Bronchial epithelial cell (primary cell): ENCODE data around the gene SERPINA12. TPM values are rescaled to one million over a fixed set of nuclear protein-coding genes. Genes with fewer than 3 reads are reported as not detected.
A peak's percentile ranks its signal among the peaks of the same experiment; 100 is the strongest.

Source experiments
- DNase-seq: peaks from one replicate; pipeline ENCODE4 v3.0.0-alpha.2; 2010; ENCODE audit warnings: low read depth
- FAIRE-seq: peaks from 2 replicates; lab custom pipeline; 2011; peaks lifted over from hg19 to GRCh38; lab: Jason Lieb, UNC
- H3K27me3 ChIP-seq: 2 replicates; pipeline ENCODE4 v1.5.1; 2011; ENCODE audit warnings: low read length; ENCODE audit not compliant: control insufficient read depth, insufficient read depth
- H3K36me3 ChIP-seq: 2 replicates; pipeline ENCODE4 v1.5.1; 2011; ENCODE audit warnings: low read length; ENCODE audit not compliant: control insufficient read depth, insufficient read depth
- H3K4me3 ChIP-seq: 2 replicates; pipeline ENCODE4 v1.5.1; 2011; ENCODE audit warnings: mild to moderate bottlenecking, low read depth, low read length, control low read depth
- total RNA-seq: library from RNA; depleted of rRNA; stranded (reverse); fragments of >200 nt; gene quantifications from 2 replicates; pipeline ENCODE4 v1.2.1, GENCODE V29; 2014
- TF ChIP-seq, protein P1 (sequence below): IDR thresholded peaks from 2 replicates; pipeline ENCODE4 v1.5.1; 2011; ENCODE audit warnings: mild to moderate bottlenecking, moderate library complexity, low read length, control low read depth, inconsistent platforms; ENCODE audit not compliant: insufficient read depth, severe bottlenecking

Gene SERPINA12
- total RNA-seq, 1 donor from 2014 or later = not detected

DNA sequence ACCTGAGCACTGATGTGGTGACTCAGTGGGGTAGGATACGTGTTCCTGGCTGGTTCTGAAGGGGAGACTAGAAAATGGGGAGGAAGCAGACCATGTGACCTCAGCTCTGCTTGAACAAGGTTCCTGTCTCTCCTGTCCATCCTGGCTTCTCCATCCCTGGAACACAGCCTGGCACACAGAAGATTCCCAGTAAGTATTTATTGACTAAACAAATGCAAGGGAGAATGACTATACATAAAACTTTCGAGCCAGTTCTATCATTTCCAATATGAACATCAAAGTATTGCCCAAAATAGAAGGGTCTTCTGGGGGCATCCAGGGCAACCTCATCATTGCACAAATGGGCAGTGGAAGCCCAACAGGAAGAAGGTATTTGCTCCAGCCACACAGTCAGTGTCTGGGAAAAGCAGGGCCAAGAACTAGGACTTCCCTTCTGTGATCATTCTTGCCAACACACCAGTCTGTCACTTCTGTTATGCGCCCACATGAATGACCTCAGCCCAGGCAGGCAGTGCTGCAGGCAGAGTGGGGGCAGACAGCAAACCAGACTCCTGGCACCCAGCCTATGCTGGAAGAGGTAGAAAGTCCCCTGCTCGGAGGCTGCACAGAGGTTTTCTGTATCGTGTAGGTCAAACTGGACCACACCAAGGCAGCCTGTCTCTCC lies 27.7 kb downstream of the SERPINA12 start:
- TF ChIP-seq, protein P1, sequence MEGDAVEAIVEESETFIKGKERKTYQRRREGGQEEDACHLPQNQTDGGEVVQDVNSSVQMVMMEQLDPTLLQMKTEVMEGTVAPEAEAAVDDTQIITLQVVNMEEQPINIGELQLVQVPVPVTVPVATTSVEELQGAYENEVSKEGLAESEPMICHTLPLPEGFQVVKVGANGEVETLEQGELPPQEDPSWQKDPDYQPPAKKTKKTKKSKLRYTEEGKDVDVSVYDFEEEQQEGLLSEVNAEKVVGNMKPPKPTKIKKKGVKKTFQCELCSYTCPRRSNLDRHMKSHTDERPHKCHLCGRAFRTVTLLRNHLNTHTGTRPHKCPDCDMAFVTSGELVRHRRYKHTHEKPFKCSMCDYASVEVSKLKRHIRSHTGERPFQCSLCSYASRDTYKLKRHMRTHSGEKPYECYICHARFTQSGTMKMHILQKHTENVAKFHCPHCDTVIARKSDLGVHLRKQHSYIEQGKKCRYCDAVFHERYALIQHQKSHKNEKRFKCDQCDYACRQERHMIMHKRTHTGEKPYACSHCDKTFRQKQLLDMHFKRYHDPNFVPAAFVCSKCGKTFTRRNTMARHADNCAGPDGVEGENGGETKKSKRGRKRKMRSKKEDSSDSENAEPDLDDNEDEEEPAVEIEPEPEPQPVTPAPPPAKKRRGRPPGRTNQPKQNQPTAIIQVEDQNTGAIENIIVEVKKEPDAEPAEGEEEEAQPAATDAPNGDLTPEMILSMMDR = no peak
- Histone ChIP-seq H3K27me3 (no peaks in the 10 kb centered on the region), H3K36me3 (no peaks in the 10 kb centered on the region), H3K4me3 (no peak overlapping the region)
- no peak for FAIRE-seq
- peak; percentile 69 for DNase-seq

DNA sequence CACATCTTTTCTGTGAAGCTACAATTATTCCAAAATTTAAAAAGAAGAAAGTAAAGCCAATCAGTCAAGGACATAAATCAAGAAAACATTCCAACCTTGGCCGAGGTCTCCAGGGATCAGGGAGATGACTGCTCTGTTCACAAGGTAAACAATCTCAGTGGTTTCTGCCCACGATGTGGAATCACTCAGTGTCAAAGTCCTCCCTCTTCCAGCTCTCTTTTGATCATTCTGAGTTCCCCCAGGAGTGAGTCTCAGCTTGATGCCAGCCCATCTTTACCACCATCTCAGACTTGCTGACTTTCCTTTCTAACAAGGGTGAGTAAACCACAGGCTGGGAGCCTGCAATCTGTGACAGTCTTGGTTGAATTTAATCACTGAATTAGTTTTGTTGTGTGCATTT lies 28.5 kb downstream of the SERPINA12 start:
- no peak for DNase-seq
- FAIRE-seq = no peak

DNA sequence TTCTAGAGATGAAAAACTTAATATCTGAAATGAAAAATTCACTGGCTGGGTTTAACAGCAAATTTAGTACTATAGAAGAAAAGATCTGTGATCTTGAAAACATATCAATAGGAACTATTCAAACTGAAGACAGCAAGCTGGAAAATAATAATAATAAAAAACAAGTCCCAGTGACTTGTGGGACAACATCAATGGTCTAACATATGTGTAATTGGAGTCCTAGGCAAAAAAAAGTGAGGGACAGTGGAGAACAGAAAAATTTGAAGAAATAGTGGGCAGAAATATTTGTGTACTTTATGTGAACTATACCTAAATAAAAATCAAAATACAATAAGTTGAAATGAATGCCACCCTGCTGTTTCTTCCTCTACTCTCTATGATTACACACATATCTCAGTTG lies 30.8 kb downstream of the SERPINA12 start:
- TF ChIP-seq, protein P1 = no peak
- no peak for FAIRE-seq

More for the DNA sequence above, 28.5 kb downstream of the SERPINA12 start:
- TF ChIP-seq, protein P1 = no peak
- Histone ChIP-seq H3K27me3 (no peaks in the 10 kb centered on the region), H3K36me3 (no peaks in the 10 kb centered on the region), H3K4me3 (no peak overlapping the region)

DNA sequence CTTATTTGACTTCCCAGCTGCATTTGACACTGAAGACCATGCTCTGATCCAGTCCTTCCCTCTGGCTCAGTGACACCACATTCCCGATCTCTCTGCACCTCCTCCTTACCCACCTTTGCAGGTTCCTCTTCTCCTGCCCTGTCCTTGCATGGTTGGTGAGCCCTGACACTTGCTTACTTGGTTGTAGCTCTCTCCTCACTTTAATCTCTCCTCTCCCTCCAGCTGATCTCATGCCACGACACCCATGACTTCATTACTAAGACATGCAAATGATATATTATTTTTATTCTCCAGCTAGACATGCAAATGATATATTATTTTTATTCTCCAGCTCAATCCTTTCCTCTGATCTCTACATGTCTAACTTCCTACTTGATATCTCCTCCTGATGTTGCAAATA lies 33.2 kb downstream of the SERPINA12 start, which contains the start of gene SERPINA9:
Gene SERPINA9 (minus strand): TSS at position 175 of the 400 bp plus-strand sequence. CDS start 6,357 bp downstream, outside the sequence.
- TF ChIP-seq, protein P1 = no peak
- no peaks in the 10 kb centered on the region for H3K36me3 ChIP-seq
- no peak for DNase-seq
- no peaks in the 10 kb centered on the region for H3K27me3 ChIP-seq
- H3K4me3 ChIP-seq = no peak within 1 kb of the TSS
- no peak for FAIRE-seq

More for the DNA sequence above, 30.8 kb downstream of the SERPINA12 start:
- Histone ChIP-seq H3K4me3 (no peak overlapping the region), H3K36me3 (no peaks in the 10 kb centered on the region), H3K27me3 (no peaks in the 10 kb centered on the region)
- no peak for DNase-seq

DNA sequence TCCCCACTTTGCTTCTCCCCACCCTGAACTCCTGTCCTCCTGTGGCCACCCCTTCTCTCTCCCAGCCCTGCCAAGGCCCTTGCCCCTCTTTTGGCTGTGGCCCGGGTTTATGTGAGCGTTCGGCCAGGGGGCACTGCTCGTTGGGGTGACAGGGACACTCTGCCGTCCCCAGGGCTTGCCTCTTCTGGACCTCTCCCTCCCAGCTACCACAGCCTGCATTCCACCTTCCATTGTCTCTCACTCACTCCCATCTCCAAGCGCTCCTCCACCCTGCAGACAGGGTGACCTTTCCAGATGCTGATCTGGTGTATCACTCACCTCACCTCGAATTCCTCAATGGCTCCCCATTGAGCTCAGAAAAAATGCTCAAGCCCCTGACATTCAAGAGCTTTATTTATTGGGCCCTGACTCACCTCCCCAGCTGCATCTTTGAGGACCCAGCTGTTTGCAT lies 34.7 kb downstream of the SERPINA12 start:
- TF ChIP-seq, protein P1 = no peak
- DNase-seq (peak; percentile 15), FAIRE-seq (no peak)
- Histone ChIP-seq H3K36me3 (no peaks in the 10 kb centered on the region), H3K4me3 (no peak overlapping the region), H3K27me3 (no peaks in the 10 kb centered on the region)
